NCI-H524 treated with DMSO at 0.1 percent for 48 hours (cell line): Measurements from ENCODE around the gene CACNA1S.

Experiments
- DNase-seq: peaks from one replicate; lab custom pipeline; 2025; lab: John Stamatoyannopoulos, UW

CACNA1S gene

DNA sequence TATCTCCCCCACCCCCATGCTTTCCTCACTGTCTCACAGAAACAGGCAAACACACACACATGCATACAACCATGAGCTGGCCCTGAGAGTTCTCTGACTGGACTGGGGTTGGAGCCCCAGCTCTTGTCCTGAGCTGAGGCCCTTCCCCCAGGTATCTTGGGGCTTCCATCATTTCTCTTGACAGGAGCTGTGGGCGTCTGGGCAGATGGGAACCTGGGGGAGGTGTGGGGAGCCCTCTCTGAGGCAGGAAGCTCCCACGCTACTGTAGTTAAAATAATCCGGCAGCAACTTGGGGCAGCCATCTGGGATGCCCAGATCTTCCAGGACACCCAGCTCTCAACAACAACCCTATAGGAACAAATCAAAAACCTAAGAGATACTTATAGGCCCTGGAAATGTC, 86.0 kb downstream of the CACNA1S start:
- no peak for DNase-seq

GRCh38 chr1:201025571-201026002, 86.6 kb downstream of the CACNA1S start:
- DNase-seq = no peak

- no peak for DNase-seq
Observed at GRCh38 chr1:201024625-201024998, 87.6 kb downstream of the CACNA1S start.

DNA sequence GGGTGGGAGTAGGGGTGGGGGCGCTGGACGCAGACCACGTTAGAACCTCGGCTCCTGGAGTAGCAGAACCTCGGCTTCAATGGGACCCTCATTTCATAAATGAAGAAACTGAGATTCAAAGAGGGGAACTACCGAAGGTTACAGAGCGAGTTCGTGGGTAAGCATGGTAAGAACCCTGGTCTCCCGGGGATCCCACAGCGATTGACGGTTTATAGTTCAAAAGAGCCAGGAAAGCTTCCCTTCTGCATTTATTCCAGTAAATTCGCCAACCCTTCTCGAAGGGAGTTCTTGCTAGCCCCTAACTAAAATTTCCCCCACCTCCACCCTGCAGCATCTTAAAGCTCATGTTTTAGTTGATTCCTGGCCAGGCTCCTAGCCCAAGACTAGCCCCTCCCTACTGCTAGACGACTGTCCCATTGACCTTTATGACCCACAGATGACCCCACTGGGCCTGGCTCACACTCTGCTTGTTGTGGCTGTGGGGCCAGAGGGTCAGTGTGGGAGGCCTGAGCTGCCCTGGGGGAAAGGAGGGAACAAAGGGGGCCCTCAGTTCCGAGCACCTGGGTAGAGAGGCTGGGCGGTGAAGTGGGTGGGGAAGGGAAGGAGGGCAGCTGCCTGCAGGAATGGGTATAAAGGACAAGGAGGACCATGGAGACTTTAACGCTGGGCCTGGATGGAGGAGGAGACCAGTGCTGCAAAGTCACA, 88.2 kb downstream of the CACNA1S start:
- DNase-seq = no peak

- no peak for DNase-seq
Observed at GRCh38 chr1:201023517-201023902, 88.7 kb downstream of the CACNA1S start, which contains the start of gene KIF21B. KIF21B (minus strand) TSS chr1:201023714; CDS start chr1:201023383, 331 bp downstream.

- no peak for DNase-seq
Observed at GRCh38 chr1:201022820-201023516, 89.3 kb downstream of the CACNA1S start.

- DNase-seq = no peak
Observed at GRCh38 chr1:201022493-201022819, 89.8 kb downstream of the CACNA1S start.

DNA sequence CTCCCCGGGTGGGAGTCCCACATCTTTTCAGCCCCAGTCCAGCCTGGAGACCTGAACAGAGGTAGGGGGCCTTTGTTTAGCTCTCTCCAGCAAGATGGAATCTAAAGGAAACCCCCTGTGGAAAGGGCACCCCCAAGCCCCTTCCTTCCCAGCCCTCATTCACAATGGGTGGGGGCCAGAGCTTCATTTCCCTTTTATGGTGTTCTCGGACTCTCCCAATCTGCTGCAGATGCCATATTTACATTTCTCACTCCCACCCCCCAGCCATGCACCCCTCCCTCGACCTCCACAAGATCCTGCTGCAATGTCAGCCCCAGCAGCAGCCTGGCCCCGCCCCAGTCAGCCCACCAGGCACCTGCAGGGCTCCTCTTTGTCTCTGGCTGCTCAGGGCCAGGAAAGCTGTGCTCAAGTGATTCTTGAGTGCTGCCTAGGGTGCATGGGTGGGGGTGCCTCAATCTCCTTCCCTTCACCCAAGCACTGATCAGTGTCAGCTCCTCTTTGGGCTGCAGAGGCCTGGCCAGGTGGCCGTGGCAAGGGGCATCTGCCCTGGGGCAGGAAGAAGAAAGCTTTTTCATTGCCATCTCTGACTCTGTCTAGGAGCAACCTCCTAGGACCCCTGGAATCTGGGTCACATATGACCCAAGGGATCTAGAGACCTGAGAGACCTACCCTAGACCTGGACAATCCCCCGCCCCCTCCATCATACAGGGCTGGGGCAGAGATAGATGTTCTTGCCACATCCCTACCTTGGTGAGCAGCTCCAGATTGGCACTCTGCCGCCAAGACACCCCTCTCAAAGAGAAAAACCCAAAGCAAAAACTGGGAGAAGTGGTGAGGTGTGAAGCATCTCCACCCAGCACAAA, 90.4 kb downstream of the CACNA1S start:
- DNase-seq = no peak

DNA sequence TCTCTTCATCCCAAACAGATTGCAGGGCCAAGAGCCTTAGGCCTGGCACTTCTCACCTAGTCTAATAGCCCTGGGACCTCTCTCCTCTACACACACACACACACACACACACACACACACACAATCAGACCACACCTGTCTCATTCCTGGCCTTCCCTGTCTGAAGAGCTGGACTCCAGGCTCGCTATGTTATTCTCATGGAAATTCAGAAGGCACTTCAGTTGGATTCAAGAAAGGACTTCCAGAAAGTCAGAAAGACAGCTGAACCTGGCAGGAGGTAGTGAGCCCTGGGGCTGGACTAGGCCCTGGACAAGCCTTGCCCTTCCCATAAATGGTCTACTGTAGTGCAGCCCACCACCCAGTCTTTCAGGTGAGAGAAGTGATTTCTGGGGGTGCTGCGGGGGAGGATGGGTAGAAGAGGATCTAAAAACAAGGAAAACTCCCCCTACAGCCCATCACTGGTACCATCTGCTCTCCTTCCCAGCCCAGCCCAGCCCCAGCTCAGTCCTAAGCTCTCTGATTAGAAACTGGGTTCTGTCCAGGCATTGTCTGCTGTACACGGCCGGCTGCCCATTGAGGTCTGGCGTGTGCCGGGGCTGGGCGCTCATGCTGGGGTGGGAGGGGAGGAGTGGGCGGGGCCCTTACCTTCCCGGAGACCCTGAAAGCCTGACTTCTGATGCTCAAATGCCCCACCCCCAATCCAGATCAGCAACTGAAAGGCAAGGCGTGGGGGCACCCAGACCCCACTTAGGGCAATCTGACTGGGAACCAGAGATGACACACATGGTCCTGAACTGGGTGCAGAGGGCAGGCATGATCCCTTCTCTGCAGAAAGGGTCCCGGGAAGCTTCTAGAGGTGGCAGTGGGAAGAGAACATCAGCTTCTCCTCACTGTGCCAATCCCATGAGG, 91.3 kb downstream of the CACNA1S start:
- no peak for DNase-seq

GRCh38 chr1:201020040-201020591, 92.1 kb downstream of the CACNA1S start:
- no peak for DNase-seq

- no peak for DNase-seq
Observed at GRCh38 chr1:201019321-201019977, 92.8 kb downstream of the CACNA1S start.

DNA sequence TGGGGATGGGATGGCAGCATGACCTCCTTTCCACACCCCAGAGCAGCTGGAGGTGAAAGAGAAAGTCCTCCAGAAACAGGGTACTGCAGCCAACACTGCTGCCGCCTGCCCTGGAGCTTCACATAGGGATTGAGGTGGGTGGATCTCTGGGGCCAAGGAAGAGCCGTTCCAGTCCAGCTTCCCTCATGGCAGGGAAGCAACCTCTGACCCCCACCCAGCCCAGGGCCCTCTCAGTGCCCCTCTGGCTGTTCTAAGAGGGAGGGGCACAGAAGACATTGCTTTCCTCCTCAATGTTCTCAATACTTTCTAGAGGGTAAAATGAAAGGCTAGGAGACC, 94.4 kb downstream of the CACNA1S start:
- DNase-seq = no peak

DNA sequence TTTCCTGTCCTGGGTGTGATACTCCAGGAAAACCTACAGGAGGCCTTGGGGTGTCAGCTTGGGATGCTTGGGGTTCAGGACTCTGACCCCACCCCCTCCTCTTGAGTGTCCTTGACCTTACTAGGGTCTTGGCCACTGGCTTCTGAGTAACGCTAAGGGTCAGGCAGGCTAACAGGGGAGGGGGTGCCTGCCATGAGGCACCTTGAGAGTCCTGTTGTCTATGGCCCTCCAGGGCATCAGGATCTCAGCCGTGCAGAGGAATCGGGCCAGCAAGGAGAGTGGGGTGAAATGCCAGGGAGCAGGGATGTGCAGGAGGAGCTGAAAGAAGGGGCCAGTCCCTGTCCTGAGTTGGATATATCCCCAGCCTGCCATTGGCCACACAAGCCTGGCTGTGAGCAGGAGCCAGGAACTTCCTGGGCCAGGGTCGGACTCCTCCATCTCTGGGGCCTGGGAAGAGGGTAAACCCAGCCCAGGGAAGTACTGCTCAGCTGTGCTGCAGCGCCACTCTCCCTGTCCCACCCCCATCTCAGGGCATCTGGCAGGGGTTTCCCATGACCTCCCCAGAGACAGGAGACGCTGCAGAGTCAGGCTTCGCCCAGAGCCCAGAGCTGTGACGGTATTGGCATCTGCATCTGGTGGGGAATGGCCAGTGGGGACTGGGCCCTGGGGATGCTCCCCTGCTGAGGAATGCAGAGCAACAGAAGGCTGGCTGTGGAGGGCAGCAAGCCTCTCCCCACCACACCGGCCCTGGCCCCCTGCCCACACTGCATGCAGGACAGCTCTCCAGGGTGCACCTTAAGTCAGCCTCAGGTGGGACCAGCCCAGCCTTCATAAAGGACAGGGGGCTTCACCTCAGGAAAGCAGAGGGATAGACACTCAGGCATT, 95.0 kb downstream of the CACNA1S start:
- peak; percentile 71 for DNase-seq

DNA sequence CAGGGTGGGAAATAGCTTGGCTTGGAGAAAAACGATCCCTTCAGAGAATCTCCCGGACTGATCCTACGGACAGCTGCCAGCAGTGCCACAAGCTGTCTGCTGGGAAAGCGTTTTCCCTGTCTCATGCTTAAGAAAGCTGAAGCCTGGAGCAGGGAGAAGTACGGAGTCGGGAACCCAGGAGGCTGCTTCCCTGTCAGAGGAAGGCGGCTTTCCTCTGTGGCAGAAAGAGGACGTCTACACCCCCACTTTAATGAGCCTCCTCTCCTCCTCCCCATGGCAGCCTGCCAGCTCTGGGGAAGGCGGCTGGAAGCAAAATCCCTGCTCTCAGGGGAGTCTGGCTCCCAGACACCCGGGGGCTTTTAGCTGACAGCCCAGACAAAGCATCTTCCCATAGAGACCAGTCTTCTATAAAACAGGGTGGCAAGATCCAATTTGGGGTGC, 96.0 kb downstream of the CACNA1S start:
- DNase-seq = peak; percentile 51

DNA sequence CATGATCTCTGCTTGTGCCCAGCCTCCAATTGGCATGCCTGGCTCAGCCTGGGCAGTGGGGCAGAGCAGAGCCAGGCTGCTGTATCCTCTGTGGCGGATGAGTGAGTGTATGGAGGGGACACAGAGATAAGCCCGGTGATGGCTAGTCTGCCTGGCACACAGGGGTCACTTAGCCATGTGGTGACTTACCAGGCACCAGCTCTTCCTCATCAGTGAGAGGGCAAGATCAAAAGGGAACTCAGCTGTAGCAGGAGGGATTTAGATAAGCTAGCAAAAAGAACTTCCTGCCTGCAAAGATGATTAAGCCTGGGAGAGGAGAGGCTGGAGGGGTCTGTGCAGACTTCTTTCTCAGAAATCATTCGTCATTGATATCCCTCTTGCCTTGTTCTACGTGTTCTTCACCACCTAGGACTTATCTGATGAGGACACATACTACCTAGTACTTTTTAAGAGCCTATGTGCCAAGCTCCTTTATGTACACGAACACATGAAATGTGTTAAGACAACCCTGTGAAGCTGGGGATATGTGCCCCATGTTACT, 96.6 kb downstream of the CACNA1S start:
- DNase-seq = no peak

GRCh38 chr1:201014816-201015200, 97.4 kb downstream of the CACNA1S start:
- no peak for DNase-seq

GRCh38 chr1:201013991-201014815, 98.0 kb downstream of the CACNA1S start:
- no peak for DNase-seq

DNA sequence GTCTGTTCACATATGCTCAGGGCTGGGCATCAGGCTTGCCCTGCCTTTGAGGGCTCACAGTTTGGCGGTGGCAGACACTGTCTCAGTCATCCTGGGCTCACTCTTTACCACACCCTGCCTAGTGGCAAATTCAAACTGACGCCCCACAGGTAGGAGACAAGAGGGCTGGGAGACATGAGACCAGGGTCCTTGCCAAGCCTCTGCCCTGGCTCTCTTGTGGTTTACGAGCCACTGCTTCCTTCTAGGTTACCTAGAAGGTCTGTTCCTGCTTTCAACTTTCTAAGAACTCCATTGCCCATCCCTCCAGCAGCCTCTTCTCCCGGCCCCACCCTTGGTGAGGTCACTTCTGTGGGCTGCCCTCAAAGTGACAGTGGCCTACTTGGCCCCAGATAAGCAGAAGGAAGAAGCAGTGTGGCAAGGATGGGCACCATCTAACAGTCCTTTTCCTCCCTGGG, 99.2 kb downstream of the CACNA1S start:
- DNase-seq = no peak

- DNase-seq = peak; percentile 86
Observed at GRCh38 chr1:201011616-201012015, 100.6 kb downstream of the CACNA1S start.
